ENCODE results near the gene PKP3.
A peak's percentile ranks its signal among the peaks of the same experiment; 100 is the strongest.
"Not testable (repeated sequence)": the region's sequence is repeated elsewhere in the genome, so short reads cannot be mapped to it uniquely, and the experiment has no call there.

PKP3 gene

GRCh38 chr11:363443-363805, 30.6 kb upstream of the PKP3 start:
- DNase-seq = not testable (repeated sequence)

GRCh38 chr11:363948-364761, 29.9 kb upstream of the PKP3 start:
- peak; percentile 43 to 46 for DNase-seq

DNA sequence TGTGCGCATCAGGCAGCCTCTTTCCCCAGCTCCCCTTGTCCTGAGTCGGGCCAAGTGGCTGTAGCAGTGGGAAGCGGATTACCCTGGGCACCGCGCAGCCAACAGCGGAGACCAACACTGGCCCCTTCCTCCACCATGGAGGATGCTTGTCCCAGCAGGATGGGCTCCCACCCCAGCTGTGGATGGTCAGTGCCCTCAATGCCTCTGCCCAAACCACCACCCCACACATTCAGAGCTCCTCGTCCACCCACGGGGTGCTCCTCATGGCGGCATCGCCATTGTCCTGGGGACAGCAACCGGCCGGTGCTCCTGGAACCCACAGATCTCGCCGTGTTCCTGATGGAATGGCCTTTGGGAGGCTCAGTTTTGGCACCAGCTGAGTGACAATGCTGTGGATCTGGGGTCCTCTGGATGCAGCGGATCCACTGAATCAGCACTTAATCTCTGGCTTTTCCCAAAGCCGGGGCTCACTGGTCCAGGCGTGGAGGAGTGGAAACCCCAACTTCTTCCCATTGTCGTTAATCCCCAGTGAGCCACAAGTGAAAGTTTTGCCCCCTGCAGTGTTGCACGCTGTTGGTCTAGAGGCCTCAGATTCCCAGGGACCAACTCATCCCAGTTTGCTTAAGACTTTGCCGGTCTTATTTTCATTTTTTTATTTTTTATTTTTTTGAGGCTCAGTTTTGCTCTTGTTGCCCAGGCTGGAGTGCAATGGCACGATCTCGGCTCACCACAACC, 28.9 kb upstream of the PKP3 start:
- no peak for DNase-seq

DNA sequence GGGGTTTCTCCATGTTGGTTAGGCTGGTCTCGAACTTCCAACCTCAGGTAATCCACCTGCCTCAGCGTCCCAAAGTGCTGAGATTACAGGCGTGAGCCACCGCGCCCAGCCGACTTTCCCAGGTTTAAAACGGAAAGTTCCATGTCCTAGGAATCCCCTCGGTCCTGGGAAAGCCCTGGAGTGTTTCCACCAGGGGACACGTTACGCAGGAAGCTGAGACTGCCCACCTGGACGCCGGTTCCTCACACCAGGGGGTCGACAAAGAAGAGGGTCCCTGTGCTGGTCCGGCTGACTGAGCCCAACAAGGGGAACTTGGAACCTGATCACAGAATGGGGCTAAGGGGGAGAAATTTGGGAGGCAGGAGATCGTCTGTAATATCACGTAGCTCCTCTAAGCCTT, 28.2 kb upstream of the PKP3 start:
- no peak for DNase-seq

GRCh38 chr11:367956-368413, 26.0 kb upstream of the PKP3 start:
- no peak for DNase-seq

GRCh38 chr11:368414-369335, 25.3 kb upstream of the PKP3 start:
- DNase-seq = no peak

GRCh38 chr11:369336-370018, 24.5 kb upstream of the PKP3 start, which contains the start of gene B4GALNT4:
TSS of gene B4GALNT4 (plus strand) at chr11:369499. CDS start at chr11:369804, 305 bp downstream.
- DNase-seq = no peak

DNA sequence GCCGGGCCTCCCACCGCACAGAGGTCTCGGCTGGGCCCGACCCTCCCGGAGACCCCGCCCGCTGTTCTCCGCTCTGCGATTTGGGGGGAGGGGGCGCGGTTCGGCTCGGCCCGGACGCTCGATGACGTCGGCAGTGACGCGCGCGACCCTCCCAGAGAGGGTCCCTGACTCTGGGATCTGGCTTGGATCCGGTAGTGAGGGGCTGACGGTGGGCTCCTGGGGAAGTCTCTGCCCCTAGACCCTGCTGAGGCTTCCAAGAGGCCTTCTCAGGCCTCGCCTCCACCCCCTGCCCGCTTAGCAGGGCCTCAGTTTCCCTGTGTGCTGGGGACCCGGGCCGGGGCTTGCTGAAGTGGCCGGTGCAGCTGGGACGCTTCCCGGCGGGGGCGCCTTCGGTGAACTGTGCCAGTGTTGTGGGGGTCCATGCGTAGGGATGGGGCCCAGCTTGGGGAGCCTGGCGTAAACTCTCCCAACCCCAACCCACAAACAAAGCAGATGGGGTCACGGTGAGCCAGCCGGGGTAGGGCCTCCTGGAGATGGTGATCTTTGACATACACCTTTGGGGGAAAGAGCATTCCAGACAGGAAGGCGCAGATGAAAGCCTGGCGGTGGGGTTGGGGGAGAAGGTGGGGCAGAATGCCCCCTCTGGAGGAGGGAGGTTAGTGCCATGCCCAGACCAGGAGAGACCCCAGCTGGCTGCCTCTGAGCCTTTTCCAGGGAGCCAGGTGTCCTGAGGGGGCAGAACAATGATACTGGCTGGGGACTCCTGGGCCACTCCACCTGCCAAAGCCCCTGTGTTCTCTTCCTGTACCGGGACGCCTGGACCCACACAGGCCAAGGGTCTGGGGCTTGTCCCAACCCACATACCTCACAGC, 23.7 kb upstream of the PKP3 start:
- DNase-seq = no peak

DNA sequence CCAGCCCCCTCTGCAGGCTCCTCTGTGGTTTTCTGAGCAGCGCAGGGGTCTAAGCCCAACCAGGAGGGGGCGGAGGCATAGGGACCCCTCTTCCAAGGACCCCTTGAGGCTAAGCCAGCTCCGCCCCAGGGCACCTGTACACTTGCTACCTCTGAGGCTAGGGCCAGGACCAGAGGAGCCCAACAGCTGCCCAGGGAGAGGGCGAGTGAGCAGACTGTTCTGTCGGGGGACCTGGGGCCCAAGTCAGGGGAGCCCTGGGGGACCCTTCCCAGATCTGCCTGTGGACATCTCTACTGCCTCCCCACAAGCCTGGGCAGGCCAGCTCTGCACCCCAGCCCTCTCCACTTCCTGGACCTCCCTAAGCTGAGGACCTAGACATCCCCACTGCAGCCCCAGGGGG, 23.0 kb upstream of the PKP3 start:
- no peak for DNase-seq

DNA sequence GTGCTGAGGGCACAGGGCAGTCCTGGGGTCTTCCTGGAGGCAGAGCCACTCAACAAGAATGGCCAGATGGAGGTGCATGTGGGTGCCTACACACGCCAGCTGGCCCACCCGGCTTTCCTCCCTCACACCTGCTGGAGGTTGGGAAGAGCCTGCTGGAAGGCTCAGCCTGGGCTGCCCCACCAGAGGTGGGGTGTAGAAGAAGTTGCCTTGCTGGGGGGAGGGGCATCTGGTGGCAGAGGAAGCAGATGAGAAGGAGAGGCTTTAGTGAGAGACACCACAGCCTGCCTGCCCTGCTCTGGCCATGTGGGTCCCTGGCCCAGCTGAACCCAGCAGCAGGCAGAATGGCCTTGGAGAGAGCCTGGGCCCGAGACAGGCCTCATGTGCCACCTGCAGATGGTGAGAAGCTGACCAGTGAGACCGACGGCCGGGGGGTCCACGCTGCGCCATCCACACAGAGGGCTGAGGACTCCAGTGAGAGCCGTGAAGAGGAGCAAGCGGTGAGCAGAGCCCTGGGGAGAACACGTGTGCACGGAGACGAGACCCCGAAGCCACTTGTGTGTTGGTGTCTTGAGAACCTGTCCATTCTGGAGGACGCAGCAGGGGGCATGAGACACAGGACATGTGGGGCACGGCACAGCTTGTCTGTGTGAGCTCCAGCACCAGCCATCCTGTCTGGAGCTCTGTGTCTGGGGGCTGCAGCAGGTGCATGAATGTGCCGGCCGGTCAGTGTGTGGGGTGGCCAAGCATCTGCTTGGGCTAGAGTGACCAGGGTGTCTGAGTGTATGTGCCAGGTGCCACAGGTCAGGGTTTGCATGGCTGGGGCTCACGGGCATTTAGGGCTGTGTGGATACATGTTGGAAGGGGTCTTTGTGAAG, 22.1 kb upstream of the PKP3 start:
- no peak for DNase-seq

- no peak for DNase-seq
Observed at GRCh38 chr11:372809-373715, 20.9 kb upstream of the PKP3 start.

DNA sequence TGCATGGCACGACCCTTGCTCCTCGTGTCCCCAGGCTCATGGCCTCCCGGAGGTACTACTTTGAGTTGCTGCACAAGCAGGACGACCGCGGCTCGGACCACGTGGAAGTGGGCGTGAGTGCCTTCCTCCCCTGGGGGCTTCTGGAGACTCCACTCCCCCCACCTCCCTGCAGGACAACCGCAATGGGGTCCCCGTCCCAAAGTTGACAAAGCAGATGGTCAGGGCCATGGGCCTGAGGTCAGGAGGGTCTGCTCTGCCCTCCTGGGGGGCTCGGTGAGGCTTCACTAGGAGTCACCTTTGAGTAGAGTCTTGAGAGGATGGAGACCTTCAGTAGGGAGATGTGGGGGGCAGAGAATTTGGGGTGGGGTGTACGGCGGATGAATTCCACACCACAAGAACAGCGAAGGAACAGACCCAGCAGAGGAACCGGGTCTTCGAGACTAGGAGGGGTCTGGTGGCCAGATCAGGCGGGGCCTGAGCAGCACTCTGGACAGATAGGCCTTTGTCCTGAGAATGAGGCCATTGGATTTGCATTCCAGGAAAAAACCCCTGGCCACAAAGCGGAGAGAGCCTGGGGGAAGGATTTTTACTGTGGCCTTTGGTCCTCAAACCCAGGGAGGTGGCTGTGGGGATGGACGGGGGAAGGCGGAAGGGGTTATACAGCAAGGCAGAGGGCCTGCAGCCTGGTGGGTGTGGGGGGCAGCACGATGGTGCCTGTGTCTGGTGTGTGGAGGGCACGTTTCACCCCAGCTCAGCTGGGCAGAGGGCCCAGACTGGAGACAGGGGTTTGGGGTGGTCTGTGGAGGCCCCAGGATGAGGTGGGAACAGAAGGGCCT, 20.1 kb upstream of the PKP3 start:
- no peak for DNase-seq

GRCh38 chr11:375065-376025, 18.7 kb upstream of the PKP3 start:
- DNase-seq = no peak

GRCh38 chr11:376531-377173, 17.4 kb upstream of the PKP3 start:
- no peak for DNase-seq

- no peak for DNase-seq
Observed at GRCh38 chr11:377174-377865, 16.7 kb upstream of the PKP3 start.
